UCSD-AML1 (cell line): ENCODE results near the gene PLA2G3.

Experiments
- DNase-seq: peaks from one replicate; lab custom pipeline; 2025; ENCODE audit not compliant: unreplicated experiment; lab: John Stamatoyannopoulos, UW

PLA2G3 gene

GRCh38 chr22:31148488-31148887, 8.2 kb upstream of the PLA2G3 start:
- DNase-seq: no peak

- DNase-seq: no peak
These were observed 3.9 kb upstream of the PLA2G3 start for GRCh38 chr22:31144223-31144622.

DNA sequence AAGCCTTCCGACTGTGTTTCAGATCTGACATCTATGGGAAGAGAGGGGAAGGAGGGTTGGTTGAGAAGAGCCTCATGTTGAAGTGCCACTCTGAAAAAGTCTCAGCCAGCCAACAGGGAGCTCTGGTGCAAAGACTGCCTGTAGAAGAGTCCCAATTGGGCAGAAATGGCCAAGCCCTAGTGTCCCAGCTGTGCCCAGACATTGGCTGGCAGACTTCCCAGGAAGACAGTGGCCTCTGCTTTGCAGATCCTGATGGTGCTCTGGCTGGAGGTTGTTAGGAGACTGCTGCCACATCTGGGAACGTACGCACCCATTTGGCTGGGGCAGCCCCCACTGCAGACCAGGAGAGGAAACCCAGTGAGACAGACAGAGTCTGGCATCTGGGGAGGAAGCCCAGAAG, 3.2 kb upstream of the PLA2G3 start:
- DNase-seq: no peak

GRCh38 chr22:31143038-31143437, 2.7 kb upstream of the PLA2G3 start:
- no peak for DNase-seq

GRCh38 chr22:31142285-31142684, 2.0 kb upstream of the PLA2G3 start:
- DNase-seq: no peak

DNA sequence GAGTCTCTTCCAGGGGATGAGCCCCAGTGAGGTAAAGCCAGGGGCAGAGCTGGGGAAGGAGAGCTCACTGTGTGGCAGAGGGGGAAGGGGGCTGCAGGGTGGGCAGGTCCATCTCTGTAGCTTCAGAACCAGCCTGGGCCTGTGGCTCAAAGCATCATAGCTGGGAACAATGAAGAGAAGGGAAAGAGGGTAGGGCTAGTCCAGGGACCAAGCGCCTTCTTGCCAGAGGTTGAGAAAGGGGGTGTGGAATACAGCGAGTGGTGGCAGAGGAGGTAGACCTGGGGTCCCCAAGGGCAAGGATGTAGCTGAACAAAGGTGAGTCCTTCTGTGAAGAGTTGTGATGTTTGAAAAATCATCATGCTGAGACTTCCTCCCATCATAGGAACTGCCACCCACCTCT, 1.2 kb upstream of the PLA2G3 start:
- no peak for DNase-seq

DNA sequence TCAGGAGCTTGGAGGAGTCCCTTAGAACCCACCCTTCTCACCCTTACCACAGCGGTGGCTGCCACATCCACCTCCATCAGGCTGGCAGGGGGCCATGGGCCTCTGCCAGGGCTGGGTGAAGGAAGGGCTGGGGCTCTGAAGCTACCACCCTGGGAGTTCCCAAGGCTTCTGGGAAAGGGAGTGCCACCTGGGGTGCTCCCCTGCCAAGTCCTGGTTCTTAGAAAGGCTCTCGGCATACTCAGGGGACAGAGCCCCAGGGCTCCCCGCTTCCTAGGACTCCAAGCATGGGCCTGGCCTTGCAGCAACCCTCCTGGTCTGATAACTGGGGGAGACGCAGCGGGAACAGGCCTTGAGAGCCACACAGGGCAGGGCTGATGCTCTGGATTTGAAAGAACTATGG, 438 bp upstream of the PLA2G3 start:
- DNase-seq: no peak

- no peak for DNase-seq
These were observed 1.2 kb downstream of the PLA2G3 start for GRCh38 chr22:31139066-31139465.

DNA sequence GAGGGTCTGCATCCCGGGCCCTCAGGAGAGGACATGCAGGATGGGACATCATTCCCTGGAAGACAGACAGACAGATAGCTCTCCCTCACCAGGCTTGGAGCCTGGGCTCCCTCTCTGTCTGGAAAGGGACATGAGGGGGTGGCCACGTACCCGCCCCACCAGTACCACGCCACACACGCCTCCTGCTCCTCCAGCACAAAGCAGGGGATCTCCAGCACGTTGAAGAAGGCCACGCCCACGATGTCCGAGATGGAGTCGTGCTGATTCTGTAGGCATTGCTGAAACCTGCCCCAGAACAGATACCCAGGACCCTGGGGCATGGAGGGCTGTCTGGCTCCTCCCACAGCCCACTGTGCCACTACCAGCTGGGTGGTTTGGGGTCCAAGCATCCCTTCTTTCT, 2.2 kb downstream of the PLA2G3 start:
- DNase-seq: no peak

- DNase-seq: no peak
These were observed 2.6 kb downstream of the PLA2G3 start for GRCh38 chr22:31137721-31138120.

DNA sequence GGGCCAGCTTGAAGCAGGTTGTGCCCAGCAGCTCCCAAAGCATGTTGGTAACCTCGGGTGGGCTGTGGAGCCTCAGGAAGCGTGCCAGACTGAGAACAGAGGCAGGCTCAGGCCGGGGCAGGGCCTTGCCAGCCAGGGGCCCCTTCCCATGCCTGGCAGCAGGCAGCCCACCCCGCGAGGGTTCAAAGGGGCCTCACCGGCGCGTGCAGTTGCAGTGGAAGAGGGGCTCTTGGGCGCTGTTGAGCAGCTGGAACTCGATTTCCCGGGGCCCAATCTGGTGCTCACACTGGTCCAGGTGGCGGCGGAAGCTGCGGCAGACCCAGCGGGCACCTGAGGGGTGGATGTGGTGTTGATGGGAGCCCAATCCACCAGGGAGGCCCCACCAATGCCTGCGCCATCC, 3.6 kb downstream of the PLA2G3 start:
- DNase-seq: no peak

DNA sequence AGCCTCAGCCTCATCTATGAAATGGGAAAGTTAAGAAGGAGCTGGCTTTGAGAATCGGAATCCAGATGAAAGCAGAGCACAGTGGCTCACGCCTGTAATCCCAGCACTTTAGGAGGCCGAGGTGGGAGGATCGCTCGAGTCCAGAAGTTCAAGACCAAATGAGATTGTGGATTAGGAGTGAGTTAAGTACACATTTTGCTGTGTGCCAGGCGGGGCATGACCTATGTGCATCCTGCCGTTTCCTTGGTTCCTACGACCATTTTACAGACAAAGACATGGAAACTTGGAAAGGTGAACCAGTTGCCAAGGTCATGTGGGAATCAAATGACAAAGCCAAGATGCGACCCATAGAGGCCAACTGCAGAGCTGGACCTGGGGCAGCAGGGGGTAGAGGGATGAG, 4.2 kb downstream of the PLA2G3 start:
- DNase-seq: no peak

GRCh38 chr22:31135706-31136105, 4.6 kb downstream of the PLA2G3 start:
- DNase-seq: no peak

DNA sequence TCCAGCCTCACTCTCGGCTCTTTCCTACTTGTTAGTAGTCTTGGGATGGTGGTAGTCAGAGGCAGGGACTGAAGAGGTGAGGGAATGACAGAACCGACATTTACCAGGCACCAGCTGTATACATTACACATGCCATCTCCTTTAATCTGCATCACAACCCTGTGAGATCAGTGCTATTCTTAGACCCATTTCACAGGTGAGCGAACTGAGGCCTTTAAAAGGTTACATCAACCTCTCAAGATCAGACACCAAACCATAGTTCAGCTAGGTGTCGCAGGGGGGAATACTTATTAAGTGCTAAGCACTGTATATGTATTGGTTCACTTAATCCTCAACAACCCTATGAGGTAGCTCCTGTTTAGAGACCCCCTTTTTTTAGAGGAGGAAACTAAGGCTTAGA, 5.6 kb downstream of the PLA2G3 start:
- DNase-seq: no peak

GRCh38 chr22:31133911-31134310, 6.4 kb downstream of the PLA2G3 start:
- DNase-seq: no peak

DNA sequence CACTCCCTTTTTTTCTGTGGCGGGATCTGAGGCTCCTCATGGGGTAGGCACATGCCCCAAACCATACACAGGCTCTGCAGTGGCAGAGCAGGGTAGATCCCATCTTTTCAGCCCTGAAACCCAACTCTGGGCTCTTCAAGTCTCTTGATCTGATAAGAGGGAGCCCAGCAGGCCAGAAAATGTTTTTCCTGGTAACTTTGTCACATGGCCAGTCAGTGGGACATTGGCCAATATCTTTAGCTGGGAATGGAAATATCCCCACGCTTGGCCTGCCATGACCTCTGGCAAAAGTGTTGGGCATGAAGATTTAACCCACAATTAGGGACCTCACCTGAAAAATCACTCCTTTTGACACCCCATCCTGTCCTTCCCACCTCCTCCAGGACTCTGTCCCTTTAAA, 9.4 kb downstream of the PLA2G3 start:
- no peak for DNase-seq

DNA sequence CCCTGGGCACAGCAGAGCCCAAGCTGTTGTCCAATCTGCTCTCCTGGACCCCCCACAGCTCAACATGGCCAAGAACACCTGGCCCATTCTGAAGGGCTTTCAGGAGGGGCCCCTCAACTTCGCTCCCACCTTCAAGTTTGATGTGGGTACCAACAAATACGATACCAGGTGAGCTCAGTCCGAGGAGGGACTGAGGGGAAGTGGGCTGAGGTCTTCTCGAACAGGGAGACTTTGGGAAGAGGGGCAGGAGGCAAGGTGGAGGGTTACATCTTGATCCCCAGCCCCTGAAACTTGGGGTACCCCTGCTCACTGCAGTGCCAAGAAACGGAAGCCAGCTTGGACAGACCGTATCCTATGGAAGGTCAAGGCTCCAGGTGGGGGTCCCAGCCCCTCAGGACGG, 12.2 kb downstream of the PLA2G3 start:
- DNase-seq: no peak

DNA sequence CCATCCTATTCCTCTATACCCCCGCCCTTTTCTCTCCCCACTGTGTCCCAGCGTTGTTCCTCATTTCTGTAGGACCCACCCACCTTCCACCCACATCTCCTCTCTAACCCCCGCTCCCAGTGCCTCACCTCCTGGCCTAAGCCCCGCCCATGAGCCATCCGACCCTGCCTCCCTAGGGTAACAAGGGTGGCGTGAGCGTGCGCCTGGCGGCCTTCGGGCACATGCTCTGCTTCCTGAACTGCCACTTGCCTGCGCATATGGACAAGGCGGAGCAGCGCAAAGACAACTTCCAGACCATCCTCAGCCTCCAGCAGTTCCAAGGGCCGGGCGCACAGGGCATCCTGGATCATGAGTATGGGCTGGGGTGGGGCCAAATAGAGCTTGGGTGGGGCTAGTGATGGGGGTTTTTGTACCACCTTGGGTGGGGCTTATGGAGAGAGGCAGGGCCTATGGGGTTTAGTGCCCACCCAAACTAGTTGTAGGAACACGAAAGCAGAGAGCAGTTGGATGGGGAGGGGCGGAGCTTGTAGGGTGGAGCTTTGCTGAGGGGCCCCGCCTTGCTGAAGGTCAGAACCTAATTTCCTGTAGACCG, 13.0 kb downstream of the PLA2G3 start:
- DNase-seq: no peak

DNA sequence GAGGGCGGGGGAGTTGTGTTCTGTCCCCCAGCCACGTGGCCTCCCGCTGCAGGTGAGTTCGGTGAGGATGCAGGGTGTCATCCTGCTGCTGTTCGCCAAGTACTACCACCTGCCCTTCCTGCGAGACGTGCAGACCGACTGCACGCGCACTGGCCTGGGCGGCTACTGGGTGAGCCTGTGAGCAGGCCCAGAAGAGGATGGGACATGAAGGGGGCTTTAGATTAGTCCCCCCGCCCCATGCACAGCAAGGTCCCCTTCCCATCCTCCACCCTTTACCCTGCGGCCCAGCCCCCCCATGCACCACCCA, 13.5 kb downstream of the PLA2G3 start:
- DNase-seq: no peak

DNA sequence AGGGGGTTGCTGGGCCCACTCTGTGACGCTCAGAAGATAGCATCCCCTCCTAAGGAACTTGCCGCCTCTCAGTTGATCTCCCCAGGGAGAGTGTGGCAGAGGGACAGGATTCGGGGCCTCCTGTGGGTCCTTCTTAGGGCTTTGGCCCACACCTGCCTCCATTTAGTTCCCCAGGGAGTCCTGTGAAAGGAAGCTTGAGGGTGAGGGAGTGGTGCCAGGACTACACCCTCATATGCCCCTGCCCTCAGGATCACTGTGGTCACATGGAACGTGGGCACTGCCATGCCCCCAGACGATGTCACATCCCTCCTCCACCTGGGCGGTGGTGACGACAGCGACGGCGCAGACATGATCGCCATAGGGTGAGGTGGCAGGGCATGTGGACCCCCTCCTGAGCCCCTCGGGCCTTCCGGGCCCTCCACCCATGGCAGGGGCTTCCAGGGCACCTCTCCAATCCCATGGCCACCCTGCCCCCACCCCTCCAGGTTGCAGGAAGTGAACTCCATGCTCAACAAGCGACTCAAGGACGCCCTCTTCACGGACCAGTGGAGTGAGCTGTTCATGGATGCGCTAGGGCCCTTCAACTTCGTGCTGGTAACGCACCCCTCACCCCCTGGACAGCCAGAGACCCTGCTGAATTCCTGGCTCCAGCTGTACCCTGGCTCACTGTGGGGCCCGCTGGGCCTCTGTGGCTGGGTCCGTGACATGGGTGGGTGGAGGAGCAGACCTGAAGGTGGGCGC, 14.0 kb downstream of the PLA2G3 start:
- DNase-seq: no peak

- DNase-seq: no peak
These were observed 14.7 kb downstream of the PLA2G3 start for GRCh38 chr22:31125521-31126117.

GRCh38 chr22:31124811-31125465, 15.4 kb downstream of the PLA2G3 start:
- DNase-seq: no peak
